IMR-90 (cell line): ENCODE measurements around the gene HOXA13. TPM values are rescaled to one million over a fixed set of nuclear protein-coding genes. Genes with fewer than 3 reads are reported as not detected.

Source experiments
- ATAC-seq: fragments of 200-7000 bp; cut with Tn5 transposase; 2 replicates; pipeline ENCODE4 v1.9.1; 2020; ENCODE audit warnings: low read depth, mild to moderate bottlenecking, moderate library complexity
- BruUV-seq: library from RNA; stranded (reverse); fragments of 400-500 nt; replicated peaks from 2 replicates; lab custom pipeline; 2021; lab: Mats Ljungman, UMichigan
- CTCF ChIA-PET: fragments of 300-600 bp; formaldehyde crosslinking; extraction: SDS; loops from one replicate; lab custom pipeline; 2021; ENCODE audit warnings: antibody characterized with exemption; lab: Yijun Ruan, JAX
- POLR2A ChIA-PET: fragments of 300-600 bp; sonication (Branson Sonifier 250); formaldehyde crosslinking; loops from one replicate; lab custom pipeline; 2022; ENCODE audit warnings: antibody characterized with exemption; ENCODE audit not compliant: unreplicated experiment; lab: Charles Lee
- DNase-seq: peaks from one replicate; pipeline ENCODE4 v3.0.0; 2013
- H2AFZ ChIP-seq: replicated peaks from 2 replicates; pipeline ENCODE3; 2013; ENCODE audit warnings: low read length, mild to moderate bottlenecking; ENCODE audit not compliant: poor library complexity
- H2AK5ac ChIP-seq: 2 replicates; pipeline ENCODE4 v1.6.1; 2013; ENCODE audit warnings: low read depth, low read length, inconsistent platforms
- H2AK9ac ChIP-seq: replicated peaks from 2 replicates; pipeline ENCODE3; 2013; ENCODE audit warnings: mild to moderate bottlenecking, low read depth, low read length, moderate library complexity; ENCODE audit not compliant: poor library complexity
- H2BK120ac ChIP-seq: 2 replicates; pipeline ENCODE4 v1.6.1; 2013; ENCODE audit warnings: low read depth, low read length, inconsistent platforms
- H2BK15ac ChIP-seq: 3 replicates; pipeline ENCODE4 v1.6.1; 2013; ENCODE audit warnings: low read depth, low read length, inconsistent platforms
- H2BK20ac ChIP-seq: 2 replicates; pipeline ENCODE4 v1.6.1; 2013; ENCODE audit warnings: low read depth, mild to moderate bottlenecking, inconsistent platforms, low read length, moderate library complexity
- H2BK5ac ChIP-seq: 2 replicates; pipeline ENCODE4 v1.6.1; 2013; ENCODE audit warnings: mild to moderate bottlenecking, low read depth, low read length, inconsistent platforms; ENCODE audit not compliant: poor library complexity, severe bottlenecking
- H3K14ac ChIP-seq: replicated peaks from 2 replicates; pipeline ENCODE4 v1.6.1; 2013; ENCODE audit warnings: low read depth, low read length, inconsistent platforms
- H3K18ac ChIP-seq: 2 replicates; pipeline ENCODE4 v1.6.1; 2013; ENCODE audit warnings: low read depth, low read length, control low read depth
- H3K23ac ChIP-seq: 2 replicates; pipeline ENCODE4 v1.6.1; 2013; ENCODE audit warnings: low read depth, low read length, inconsistent platforms
- H3K27ac ChIP-seq: 2 replicates; pipeline ENCODE4 v1.5.1; 2013; ENCODE audit warnings: mild to moderate bottlenecking, control low read depth, low read length; ENCODE audit not compliant: insufficient read depth
- H3K27me3 ChIP-seq: 2 replicates; pipeline ENCODE4 v1.6.1; 2013; ENCODE audit warnings: low read length; ENCODE audit not compliant: control insufficient read depth, insufficient read depth
- H3K36me3 ChIP-seq: 2 replicates; pipeline ENCODE4 v1.6.1; 2013; ENCODE audit warnings: low read length, mixed read lengths; ENCODE audit not compliant: control insufficient read depth, insufficient read depth
- H3K4ac ChIP-seq: 2 replicates; pipeline ENCODE4 v1.6.1; 2013; ENCODE audit warnings: low read depth, low read length, inconsistent platforms
- H3K4me1 ChIP-seq: 2 replicates; pipeline ENCODE4 v1.6.1; 2013; ENCODE audit warnings: low read length, mixed read lengths; ENCODE audit not compliant: control insufficient read depth, insufficient read depth
- H3K4me2 ChIP-seq: 2 replicates; pipeline ENCODE4 v1.6.1; 2013; ENCODE audit warnings: low read depth, mild to moderate bottlenecking, control low read depth, low read length, moderate library complexity
- H3K4me3 ChIP-seq: 2 replicates; pipeline ENCODE4 v1.5.1; 2013; ENCODE audit warnings: low read depth, mild to moderate bottlenecking, control low read depth, low read length, moderate library complexity; ENCODE audit not compliant: insufficient read depth
- H3K56ac ChIP-seq: 2 replicates; pipeline ENCODE4 v1.6.1; 2013; ENCODE audit warnings: low read length, inconsistent platforms; ENCODE audit not compliant: insufficient read depth; ENCODE audit errors: extremely low read depth
- H3K79me1 ChIP-seq, 2 experiments: 2 replicates each; pipeline ENCODE4 v1.6.1; 2013; ENCODE audit warnings: low read length in 2 of 2, inconsistent platforms in 1 of 2, low read depth in 1 of 2
- H3K9ac ChIP-seq: 2 replicates; pipeline ENCODE4 v1.6.1; 2013; ENCODE audit warnings: low read depth, low read length, control low read depth
- H3K9me1 ChIP-seq: 2 replicates; pipeline ENCODE4 v1.6.1; 2013; ENCODE audit warnings: low read length, inconsistent platforms; ENCODE audit not compliant: insufficient read depth
- H3K9me3 ChIP-seq: 2 replicates; pipeline ENCODE4 v1.6.1; 2013; ENCODE audit warnings: low read length; ENCODE audit not compliant: control insufficient read depth, insufficient read depth
- H4K20me1 ChIP-seq: 2 replicates; pipeline ENCODE4 v1.6.1; 2013; ENCODE audit warnings: low read length, inconsistent platforms; ENCODE audit not compliant: insufficient read depth
- H4K5ac ChIP-seq: 2 replicates; pipeline ENCODE4 v1.6.1; 2013; ENCODE audit warnings: mild to moderate bottlenecking, low read depth, low read length, control low read depth
- H4K8ac ChIP-seq, 2 experiments: 2 replicates each; pipeline ENCODE4 v1.6.1; 2013; ENCODE audit warnings: low read depth in 2 of 2, low read length in 2 of 2, control low read depth in 1 of 2, inconsistent platforms in 1 of 2
- H4K91ac ChIP-seq: 2 replicates; pipeline ENCODE4 v1.6.1; 2013; ENCODE audit warnings: low read depth, low read length, inconsistent platforms; ENCODE audit not compliant: insufficient read depth
- CEBPB ChIP-seq: IDR thresholded peaks from 2 replicates; pipeline ENCODE4 v1.6.1; 2012; ENCODE audit warnings: low read depth, low read length, improper control_type of control experiment
- CHD1 ChIP-seq: IDR thresholded peaks from 2 replicates; pipeline ENCODE4 v1.6.1; 2012; ENCODE audit warnings: low read depth, low read length, improper control_type of control experiment
- CTCF ChIP-seq: conservative IDR thresholded peaks from 2 replicates; pipeline ENCODE4 v1.5.1; 2012; ENCODE audit warnings: mild to moderate bottlenecking, low read depth, low read length, improper control_type of control experiment
- MAFK ChIP-seq: IDR thresholded peaks from 2 replicates; pipeline ENCODE4 v1.6.1; 2012; ENCODE audit warnings: low read depth, low read length, improper control_type of control experiment
- MAZ ChIP-seq: IDR thresholded peaks from 2 replicates; pipeline ENCODE4 v1.6.1; 2012; ENCODE audit warnings: low read depth, mild to moderate bottlenecking, low read length, improper control_type of control experiment, moderate library complexity, borderline replicate concordance
- MXI1 ChIP-seq: IDR thresholded peaks from 2 replicates; pipeline ENCODE4 v1.6.1; 2012; ENCODE audit warnings: low read depth, mild to moderate bottlenecking, low read length, moderate library complexity, borderline replicate concordance
- NFE2L2 ChIP-seq: fragments of 150-350 bp; IDR thresholded peaks from 2 replicates; pipeline ENCODE4 v1.6.1; 2016; ENCODE audit warnings: low read depth, mild to moderate bottlenecking, low read length
- RAD21 ChIP-seq: IDR thresholded peaks from 2 replicates; pipeline ENCODE4 v1.6.1; 2012; ENCODE audit warnings: low read length, improper control_type of control experiment
- RFX5 ChIP-seq: IDR thresholded peaks from 2 replicates; pipeline ENCODE4 v1.8.0; 2012; ENCODE audit warnings: low read depth, mild to moderate bottlenecking, low read length, moderate library complexity
- SMC3 ChIP-seq: fragments of 150-350 bp; IDR thresholded peaks from 2 replicates; pipeline ENCODE4 v1.6.1; 2016; ENCODE audit warnings: low read depth, mild to moderate bottlenecking, antibody characterized with exemption, low read length, moderate library complexity
- USF2 ChIP-seq: fragments of 150-350 bp; IDR thresholded peaks from 2 replicates; pipeline ENCODE4 v1.6.1; 2017; ENCODE audit warnings: mild to moderate bottlenecking, antibody characterized with exemption, low read length, low read depth
- WGBS, 2 experiments: methylation state at CpG; one replicate each; pipeline versions ENCODE4 v1.1.5 to v1.1.7; 2013; ENCODE audit warnings: missing lambda C conversion rate in 2 of 2; ENCODE audit not compliant: insufficient read length in 1 of 2; ENCODE audit errors: extremely low coverage in 2 of 2; 5-methylcytosine and 5-hydroxymethylcytosine counted together
- dilution Hi-C: fragments of 300-500 bp; cut with HindIII; formaldehyde crosslinking; loops from one replicate; pipeline ENCODE4 v1.14.3; 2018; ENCODE audit warnings: low sequenced_read_pairs; ENCODE audit not compliant: unreplicated experiment
- in situ Hi-C: fragments of 300-500 bp; cut with MboI; formaldehyde crosslinking; loops from 3 replicates; pipeline ENCODE4 v1.14.3; 2019; ENCODE audit warnings: low sequenced_read_pairs, inconsistent platforms, mixed read lengths
- intact Hi-C: fragments of 100-400 bp; cut with micrococcal nuclease; formaldehyde crosslinking; loops from 2 replicates; pipeline ENCODE4 v1.10.0; 2022
- polyA plus RNA-seq, 3 experiments: library from polyadenylated mRNA; depleted of rRNA; stranded (reverse); fragments of >200 nt; gene quantifications; 2 replicates each; pipeline ENCODE4 v1.2.3, GENCODE V29; 2012; ENCODE audit warnings: low replicate concordance in 1 of 3
- total RNA-seq: library from RNA; depleted of rRNA; stranded (reverse); fragments of >200 nt; gene quantifications from 2 replicates; pipeline ENCODE4 v1.2.3, GENCODE V29; 2012
- TF ChIP-seq, protein P1 (sequence below): fragments of 150-350 bp; IDR thresholded peaks from 2 replicates; pipeline ENCODE4 v1.6.1; 2016; ENCODE audit warnings: low read depth, mild to moderate bottlenecking, low read length, moderate library complexity, borderline replicate concordance

HOXA13 gene
- total and polyA plus RNA-seq, 2 of the 4 experiments (the other 2 are of a cell fraction): not detected

GRCh38 chr7:27242154-27242553, 42.3 kb upstream of the HOXA13 start:
- no peak overlapping the region for H2AK9ac ChIP-seq
- no peak overlapping the region for H3K14ac ChIP-seq
- intact Hi-C loops: no loop called here
- H2BK15ac ChIP-seq: no peak overlapping the region
- no peak overlapping the region for H2BK120ac ChIP-seq
- no peaks in the 10 kb centered on the region; the same call in 1 of the 2 replicates for H3K4me1 ChIP-seq
- TF ChIP-seq MAZ (no peak), CTCF (no peak), MXI1 (no peak), RAD21 (no peak), SMC3 (no peak), CEBPB (no peak), USF2 (no peak), RFX5 (no peak), NFE2L2 (no peak), CHD1 (no peak), MAFK (no peak)
- TF ChIP-seq, protein P1, sequence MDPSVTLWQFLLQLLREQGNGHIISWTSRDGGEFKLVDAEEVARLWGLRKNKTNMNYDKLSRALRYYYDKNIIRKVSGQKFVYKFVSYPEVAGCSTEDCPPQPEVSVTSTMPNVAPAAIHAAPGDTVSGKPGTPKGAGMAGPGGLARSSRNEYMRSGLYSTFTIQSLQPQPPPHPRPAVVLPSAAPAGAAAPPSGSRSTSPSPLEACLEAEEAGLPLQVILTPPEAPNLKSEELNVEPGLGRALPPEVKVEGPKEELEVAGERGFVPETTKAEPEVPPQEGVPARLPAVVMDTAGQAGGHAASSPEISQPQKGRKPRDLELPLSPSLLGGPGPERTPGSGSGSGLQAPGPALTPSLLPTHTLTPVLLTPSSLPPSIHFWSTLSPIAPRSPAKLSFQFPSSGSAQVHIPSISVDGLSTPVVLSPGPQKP: no peak
- H3K27ac ChIP-seq: no peak overlapping the region
- no peak overlapping the region for H4K5ac ChIP-seq
- 2% methylated on average over 11 of the region's 14 CpGs; no CpG with 5 or more reads in 1 of the 2 experiments for WGBS, 2 experiments
- H3K4me3 ChIP-seq: no peak overlapping the region
- H3K27me3 ChIP-seq: peaks cover 100% of the 10 kb centered on the region
- DNase-seq (no peak), ATAC-seq (no peak)
- ChIA-PET POLR2A (no interaction called here), CTCF (no interaction called here)
- no peak overlapping the region for H3K4ac ChIP-seq
- no peak overlapping the region for H2AK5ac ChIP-seq
- no peak overlapping the region for H4K8ac ChIP-seq
- no peaks in the 10 kb centered on the region for H3K9me1 ChIP-seq
- dilution Hi-C loops: no loop called here
- H2AFZ ChIP-seq: no peak overlapping the region
- no peak overlapping the region for H2BK20ac ChIP-seq
- in situ Hi-C loops: no loop called here
- peak overlapping the region; percentile 53; the same call in 1 of the 2 replicates for H3K4me2 ChIP-seq
- no peak overlapping the region for H3K9ac ChIP-seq
- no peak overlapping the region for H3K56ac ChIP-seq
- H3K9me3 ChIP-seq: peaks cover 22% of the 10 kb centered on the region; the same call in 1 of the 2 replicates
- H3K79me1 ChIP-seq: no peaks in the 10 kb centered on the region
- no peaks in the 10 kb centered on the region for H3K36me3 ChIP-seq
- H3K18ac ChIP-seq: no peak overlapping the region
- no peak overlapping the region for H3K23ac ChIP-seq
- no peak overlapping the region for H2BK5ac ChIP-seq
- BruUV-seq: no TSS peak
- no peaks in the 10 kb centered on the region for H4K20me1 ChIP-seq
- H4K91ac ChIP-seq: no peak overlapping the region
